ENCODE data around the gene GLB1L2.

GRCh38 chr11:134343646-134344045 lies 11.9 kb downstream of the GLB1L2 start:
- TF ChIP-seq CTCF (conservative IDR thresholded peaks at IDR 0.05 in 1 of 2, IDR thresholded peaks at IDR 0.05 in 1 of 2; ENCODE audit: low read depth in 1 of 2, low read length in 2 of 2) (no peak), EZH2 (IDR thresholded peaks at IDR 0.05; ENCODE audit: low read length, missing control alignments) (no peak)
